Stimulated activated CD4-positive, alpha-beta T cell treated with anti-CD3 and anti-CD28 coated beads, Interleukin-15, amount 100 ng/mL, for 24 hours (primary cell): Measurements from ENCODE around the gene CALM1.
"Not testable (repeated sequence)": the region's sequence is repeated elsewhere in the genome, so short reads cannot be mapped to it uniquely, and the experiment has no call there.

Experiments
- DNase-seq: peaks from one replicate; pipeline ENCODE4 v3.0.0-alpha.2; 2020

CALM1 gene

DNA sequence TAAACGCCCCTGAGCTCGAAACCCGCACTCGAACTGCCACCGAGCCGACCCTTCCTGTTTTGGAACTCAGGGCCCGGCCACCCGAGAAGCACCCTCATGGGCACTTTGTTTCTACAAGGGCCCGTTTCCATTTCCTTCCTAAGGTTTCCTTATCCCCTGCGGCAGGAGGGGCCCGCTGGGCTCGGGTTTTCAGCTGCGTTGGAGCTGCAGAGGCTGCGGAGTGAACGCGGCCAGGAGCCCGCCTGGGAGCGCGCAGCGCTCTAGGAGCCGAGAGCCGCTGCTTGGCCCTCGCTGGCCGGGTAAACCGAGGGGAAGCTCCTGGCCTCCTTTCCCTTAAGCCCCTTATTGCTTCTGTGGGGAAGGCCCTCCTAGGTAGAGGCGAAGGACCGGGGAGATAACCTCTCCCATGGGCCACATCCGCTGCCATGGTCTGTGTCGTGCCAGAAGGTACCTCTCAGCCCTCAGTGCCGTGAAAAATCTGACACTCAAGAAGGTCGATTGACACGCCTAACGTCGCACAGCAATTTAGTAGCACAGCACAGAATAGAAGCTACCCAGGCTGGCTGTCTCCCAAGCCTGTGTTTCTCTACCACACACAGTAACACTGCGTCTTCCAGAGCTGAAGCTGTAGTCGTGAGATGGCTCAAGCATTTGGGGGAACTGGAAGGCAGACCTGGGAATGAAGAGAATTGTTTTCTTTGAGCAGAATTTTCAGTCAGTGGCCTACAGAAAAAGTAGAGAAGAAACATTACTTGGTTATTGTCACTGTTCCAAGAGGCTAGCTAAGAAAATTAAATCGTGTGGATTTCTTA, 12.9 kb upstream of the CALM1 start:
- DNase-seq: peak; percentile 56

DNA sequence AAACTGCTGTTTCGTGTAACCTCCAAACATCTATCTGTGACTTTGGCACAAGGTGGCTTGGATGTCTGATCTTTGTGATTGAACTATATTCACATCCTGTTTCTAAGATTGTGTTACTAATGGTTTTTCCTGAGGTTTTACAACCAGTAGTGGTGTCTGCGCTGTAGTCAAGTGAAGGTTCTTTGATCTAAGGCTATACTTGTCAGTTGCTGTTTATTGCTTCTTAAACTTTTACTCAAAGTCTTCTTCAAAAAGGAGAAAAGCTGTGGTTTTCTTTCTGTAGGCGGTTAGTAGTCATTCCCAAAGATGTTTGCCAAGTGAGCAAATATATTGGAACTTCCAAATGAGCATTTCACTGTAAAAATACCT, 12.3 kb upstream of the CALM1 start:
- DNase-seq: no peak

DNA sequence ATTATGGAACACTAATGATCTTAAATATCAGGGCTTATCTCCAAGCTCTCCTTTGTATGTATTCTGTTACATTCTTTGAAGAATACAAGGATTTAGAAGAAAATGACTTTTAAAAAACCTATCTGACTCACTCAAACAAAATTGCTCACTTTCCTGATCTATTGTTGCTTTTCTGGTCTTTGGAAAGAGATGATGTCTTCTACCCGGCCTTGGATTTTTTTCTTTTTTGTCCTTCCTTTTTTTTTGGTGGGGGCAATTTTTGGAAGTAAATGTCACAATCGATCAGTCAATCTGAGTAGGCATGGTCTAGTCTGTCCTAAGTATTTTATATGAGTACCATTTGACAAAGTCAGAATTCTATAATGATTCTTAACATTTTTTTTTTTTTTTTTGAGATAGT, 10.5 kb upstream of the CALM1 start:
- DNase-seq: no peak

GRCh38 chr14:90387206-90387760, 9.5 kb upstream of the CALM1 start:
- no peak for DNase-seq

DNA sequence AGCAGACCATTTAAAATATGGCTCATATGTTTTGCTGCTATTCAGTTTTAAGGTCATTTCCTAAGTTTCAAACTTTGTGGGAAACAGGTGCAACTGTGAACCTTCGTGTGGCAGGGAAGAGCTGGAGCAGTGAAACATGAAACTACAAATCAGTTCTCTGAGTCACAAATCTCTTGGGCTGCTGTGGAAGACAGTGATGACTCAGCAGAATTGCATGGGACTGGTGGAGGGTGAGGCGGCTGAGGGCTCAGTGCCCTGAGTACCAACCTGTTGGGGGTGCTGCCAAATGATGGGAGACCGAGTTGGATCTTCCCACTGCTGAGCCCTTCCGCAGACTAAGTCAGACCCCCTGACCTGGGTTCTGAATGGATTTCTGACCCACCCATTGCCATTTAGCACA, 8.4 kb upstream of the CALM1 start:
- peak; percentile 28 for DNase-seq

DNA sequence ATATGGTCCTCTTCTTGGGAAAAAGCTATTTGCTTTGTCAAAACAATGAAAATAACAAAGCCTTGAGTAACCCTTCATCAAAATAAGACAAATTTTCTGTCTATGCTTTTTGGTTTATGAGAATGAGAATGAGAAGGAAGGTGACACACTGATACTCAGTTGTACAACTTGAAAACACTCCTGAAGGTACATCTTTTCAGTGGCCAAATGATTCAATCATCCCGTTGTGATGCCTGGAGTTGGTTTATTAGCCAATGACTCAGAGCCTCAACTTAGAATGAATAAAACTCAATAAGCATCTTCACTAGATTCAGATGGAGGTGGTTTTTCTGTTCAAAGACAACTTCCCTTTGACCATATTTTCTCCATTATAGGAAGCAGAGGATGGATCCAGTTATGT, 7.8 kb upstream of the CALM1 start:
- DNase-seq: no peak

GRCh38 chr14:90393966-90394365, 2.9 kb upstream of the CALM1 start:
- DNase-seq: no peak

- not testable (repeated sequence) for DNase-seq
These were observed 2.0 kb upstream of the CALM1 start for GRCh38 chr14:90394782-90395181.

DNA sequence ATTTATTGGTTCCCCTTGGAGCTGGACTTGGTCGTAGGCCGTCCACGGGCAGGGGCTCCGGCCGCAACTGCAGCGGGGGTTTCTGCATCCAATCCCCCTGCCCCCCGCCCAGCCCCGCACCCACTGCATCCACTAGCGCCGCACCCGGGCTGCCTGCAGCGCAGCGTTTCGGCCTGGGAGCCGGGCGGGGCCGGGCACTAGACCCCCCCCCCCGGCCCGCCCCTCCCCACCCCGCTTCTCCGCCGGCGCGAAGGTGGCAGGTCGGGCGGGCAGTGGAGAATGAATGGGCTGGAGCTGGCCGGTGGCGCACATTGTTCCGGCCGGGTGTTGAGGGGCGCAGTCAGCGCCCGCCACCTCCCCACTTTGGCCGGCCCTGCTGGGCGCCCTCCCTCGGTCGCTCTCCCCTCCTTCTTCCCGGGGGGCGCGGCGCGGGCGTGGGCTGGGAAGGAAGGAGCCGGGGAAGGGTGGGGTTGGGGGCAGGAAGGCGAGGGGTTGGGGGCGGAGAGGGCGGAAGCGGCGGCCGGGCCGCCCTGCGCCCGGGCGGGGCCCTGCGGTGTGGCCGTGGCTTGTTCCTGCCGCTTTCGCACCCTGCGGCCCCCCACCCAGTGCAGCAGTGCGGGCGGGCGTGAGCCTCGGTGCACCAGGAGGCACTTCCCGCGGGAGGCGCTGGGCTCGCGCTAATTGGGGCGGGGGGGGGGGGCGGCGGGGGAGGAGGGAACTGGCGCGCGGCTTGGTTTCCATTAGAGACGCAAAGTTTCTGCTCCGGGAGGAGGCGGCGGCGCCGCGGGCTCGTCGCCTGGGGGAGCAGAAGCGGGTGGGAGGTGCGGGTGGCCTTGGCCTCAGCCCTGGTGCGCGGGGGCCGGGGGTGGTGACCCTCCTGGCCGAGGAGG, 841 bp downstream of the CALM1 start:
- DNase-seq: peak; percentile 77

DNA sequence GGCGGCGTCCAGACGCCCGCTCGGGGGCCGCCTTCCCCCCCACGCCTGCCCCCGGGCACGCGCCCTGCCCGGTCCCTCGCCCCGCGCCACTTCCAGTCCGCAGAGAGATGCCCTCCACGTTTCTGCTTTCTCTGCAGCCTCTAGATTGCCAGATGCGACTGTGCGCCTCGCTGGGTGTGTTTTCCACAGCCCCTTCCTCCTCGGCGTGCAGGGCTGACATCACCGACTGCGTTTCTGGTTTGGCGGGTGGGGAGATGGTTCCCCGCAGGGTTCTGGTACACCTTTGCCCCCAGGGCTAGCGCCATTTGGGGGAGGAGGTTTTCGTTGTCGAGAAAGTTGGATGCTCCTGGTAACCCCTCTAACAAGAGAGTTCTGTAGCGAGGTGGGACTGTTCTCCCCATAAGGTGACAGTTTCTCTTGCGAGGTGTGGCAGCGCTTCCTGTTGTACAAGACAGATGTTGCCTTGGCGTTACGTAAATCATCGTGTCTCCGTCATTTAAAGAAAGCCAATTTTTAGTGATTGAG, 1.5 kb downstream of the CALM1 start:
- peak; percentile 69 for DNase-seq

- no peak for DNase-seq
These were observed 2.2 kb downstream of the CALM1 start for GRCh38 chr14:90398841-90399540.

DNA sequence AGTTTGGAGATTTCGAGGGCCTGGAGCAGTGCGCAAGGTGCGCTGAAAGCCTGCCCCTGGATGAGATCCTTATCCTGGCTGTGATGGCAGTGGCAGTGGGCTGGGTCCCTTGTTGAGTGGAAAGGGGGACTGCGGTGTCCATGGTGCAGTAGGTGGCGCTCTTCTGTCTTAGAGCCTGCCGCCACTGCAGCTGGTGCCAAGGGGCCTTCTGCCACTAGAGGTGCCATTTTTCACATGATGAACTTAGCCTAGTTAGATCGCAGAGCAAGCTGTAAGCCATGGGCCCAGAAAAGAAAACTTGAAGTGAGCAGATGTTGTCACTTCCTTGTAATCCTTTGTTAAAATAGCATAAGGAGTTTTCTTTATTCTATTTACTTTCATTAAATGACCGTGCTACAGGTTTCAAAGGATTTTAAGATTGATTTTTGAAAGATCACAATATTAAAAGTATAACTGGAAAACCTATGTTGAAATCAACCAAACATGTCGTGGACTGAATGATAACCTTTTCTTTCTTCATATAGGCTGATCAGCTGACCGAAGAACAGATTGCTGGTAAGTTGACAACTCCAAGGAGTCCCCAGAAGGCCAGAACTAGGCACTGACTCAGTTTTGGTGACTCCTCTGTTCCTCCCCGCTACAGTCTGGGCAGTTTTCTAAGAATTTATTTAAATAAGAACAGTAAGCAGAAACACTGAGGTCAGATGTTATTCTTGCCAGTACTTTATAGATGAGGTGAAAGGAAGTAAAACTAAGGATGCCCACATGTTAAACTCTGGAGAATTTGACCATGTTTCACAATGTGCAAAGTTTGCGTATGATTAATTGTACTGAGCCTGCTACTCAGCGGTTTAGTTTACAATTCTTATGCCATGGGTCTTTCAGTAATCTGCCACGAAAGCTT, 3.0 kb downstream of the CALM1 start:
- peak; percentile 90 for DNase-seq

DNA sequence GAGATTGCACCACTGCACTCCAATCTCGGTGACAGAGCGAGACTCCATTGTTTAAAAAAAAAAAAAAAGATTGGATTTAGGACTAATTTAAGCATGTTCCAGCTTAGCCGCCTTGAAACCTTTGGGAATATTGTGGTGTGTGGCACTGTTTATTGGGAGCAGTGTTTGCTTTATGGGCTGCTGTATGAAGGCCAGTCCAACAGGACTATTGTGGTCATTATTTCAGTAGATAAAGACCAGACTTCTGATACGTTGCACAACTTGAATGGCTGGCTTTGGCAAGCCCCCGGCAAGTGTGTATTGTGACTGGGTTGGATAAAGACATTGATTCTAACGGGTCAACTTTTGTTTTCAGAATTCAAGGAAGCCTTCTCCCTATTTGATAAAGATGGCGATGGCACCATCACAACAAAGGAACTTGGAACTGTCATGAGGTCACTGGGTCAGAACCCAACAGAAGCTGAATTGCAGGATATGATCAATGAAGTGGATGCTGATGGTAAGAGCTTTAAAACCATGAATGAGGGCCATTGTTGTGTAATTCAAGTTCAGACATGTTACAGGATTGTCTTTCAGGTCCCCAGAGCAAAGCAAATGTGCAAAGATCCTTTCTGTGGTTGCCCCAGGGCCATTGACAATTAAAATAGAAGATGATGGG, 4.2 kb downstream of the CALM1 start:
- DNase-seq: no peak

GRCh38 chr14:90402016-90402415, 5.2 kb downstream of the CALM1 start:
- DNase-seq: no peak

DNA sequence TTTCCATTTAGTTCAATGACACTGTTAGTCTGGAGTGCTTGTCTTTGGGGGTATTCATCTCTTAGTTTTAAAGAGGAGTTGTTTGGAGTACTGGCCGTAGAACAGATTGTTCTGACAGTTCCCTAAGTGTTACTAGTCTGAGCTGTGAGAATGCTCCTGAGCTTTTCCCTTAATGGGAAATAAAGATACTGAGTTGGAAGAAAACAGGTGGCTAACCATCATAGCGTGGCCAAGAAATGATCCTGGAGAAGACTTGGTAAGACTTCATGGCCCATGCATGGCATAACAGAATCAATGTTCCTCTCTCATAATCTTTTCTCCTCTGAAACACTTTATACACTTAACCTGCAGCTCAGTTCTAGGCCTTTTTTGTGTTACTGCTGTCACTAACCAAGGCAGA, 6.2 kb downstream of the CALM1 start:
- no peak for DNase-seq

DNA sequence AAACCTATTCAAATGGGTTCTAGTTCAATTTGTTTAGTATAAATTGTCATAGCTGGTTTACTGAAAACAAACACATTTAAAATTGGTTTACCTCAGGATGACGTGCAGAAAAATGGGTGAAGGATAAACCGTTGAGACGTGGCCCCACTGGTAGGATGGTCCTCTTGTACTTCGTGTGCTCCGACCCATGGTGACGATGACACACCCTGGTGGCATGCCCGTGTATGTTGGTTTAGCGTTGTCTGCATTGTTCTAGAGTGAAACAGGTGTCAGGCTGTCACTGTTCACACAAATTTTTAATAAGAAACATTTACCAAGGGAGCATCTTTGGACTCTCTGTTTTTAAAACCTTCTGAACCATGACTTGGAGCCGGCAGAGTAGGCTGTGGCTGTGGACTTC, 8.3 kb downstream of the CALM1 start:
- DNase-seq: no peak

- DNase-seq: no peak
These were observed 8.9 kb downstream of the CALM1 start for GRCh38 chr14:90405755-90406154.

DNA sequence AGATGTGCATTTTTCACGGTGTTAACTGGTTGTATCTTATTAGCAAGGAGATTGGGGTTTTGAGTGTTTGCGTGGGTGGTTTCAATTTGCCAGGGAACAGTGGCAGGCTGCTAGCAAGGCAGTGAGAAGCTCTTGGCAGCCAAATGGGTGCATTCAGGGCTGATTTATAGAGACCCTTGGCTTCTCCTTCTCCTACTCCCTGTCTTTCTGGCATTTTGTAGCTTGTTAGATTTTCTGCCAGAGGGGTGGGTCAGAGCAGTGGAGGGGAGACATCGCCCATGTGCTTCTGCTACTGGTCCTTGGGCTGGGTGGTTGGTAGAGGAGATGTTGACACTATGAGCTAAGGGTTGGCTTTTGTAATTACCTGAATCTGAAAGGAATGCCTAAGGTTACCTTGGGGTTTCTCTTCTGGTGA, 9.6 kb downstream of the CALM1 start:
- DNase-seq: no peak

GRCh38 chr14:90407230-90407629, 10.4 kb downstream of the CALM1 start:
- DNase-seq: no peak

DNA sequence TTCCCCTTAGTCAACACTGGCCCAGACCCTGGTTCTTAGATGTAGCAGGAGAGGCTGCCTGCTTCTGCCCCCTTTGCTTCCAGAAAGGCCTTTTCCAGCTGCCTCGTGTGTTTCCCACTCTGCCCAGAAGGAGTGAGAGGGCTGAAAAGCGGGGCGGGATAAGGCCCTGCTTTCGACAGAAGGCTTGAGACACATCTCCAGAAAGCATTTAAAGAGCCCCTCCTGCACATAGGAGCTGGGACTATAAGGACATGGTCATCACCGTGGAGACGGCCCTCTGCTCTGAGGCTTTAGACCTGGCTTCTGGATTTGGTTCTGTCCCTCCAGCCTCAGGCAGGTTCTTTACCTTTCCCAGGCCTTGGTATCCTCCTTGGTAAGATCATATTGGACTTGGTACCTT, 11.9 kb downstream of the CALM1 start:
- DNase-seq: no peak

GRCh38 chr14:90409209-90409730, 12.4 kb downstream of the CALM1 start:
- no peak for DNase-seq
